Peyer's patch (tissue), 4 donors: ENCODE data around the gene ANGPTL2.

ENCODE experiments used
- POLR2A ChIP-seq, 2 donors: fragments of 450-650 bp; IDR thresholded peaks; one replicate each; pipeline ENCODE4 v1.5.1; 2017; ENCODE audit warnings: antibody characterized with exemption in 2 of 2, mild to moderate bottlenecking in 2 of 2, moderate library complexity in 2 of 2
- TF ChIP-seq, protein P1 (sequence below), 6 experiments: fragments of 450-650 bp in 4 of 6; fragments of 200-600 bp in 2 of 6; sonication (generic) in 1 of 6; IDR thresholded peaks; one replicate each; pipeline ENCODE4 v1.5.1; 2017 to 2019; ENCODE audit warnings: antibody characterized with exemption in 6 of 6, mild to moderate bottlenecking in 3 of 6, moderate library complexity in 1 of 6

DNA sequence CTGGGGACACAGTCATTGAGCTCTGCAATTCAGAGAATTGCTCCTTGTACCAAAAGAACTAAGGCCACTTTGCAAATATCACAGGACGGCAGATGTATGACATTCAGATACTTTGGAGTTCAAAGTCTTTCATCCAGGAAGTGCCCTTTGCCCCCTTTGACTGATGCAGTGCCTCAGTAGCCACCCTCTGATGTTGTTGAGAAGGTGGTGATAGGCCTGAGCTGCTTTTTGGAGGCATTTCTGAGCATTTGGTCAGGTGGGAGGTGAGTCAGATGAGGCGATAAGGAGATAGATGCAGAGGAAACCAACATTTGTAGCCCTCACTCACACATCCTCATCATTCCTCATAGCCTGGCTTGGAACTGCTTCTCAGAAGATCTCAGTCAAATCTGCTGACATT, 63.4 kb downstream of the ANGPTL2 start:
- TF ChIP-seq, protein P1, sequence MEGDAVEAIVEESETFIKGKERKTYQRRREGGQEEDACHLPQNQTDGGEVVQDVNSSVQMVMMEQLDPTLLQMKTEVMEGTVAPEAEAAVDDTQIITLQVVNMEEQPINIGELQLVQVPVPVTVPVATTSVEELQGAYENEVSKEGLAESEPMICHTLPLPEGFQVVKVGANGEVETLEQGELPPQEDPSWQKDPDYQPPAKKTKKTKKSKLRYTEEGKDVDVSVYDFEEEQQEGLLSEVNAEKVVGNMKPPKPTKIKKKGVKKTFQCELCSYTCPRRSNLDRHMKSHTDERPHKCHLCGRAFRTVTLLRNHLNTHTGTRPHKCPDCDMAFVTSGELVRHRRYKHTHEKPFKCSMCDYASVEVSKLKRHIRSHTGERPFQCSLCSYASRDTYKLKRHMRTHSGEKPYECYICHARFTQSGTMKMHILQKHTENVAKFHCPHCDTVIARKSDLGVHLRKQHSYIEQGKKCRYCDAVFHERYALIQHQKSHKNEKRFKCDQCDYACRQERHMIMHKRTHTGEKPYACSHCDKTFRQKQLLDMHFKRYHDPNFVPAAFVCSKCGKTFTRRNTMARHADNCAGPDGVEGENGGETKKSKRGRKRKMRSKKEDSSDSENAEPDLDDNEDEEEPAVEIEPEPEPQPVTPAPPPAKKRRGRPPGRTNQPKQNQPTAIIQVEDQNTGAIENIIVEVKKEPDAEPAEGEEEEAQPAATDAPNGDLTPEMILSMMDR (IDR thresholded peaks at IDR 0.05): no peak
- TF ChIP-seq POLR2A (IDR thresholded peaks at IDR 0.05): no peak
